ENCODE results near the gene ZNF423.

DNA sequence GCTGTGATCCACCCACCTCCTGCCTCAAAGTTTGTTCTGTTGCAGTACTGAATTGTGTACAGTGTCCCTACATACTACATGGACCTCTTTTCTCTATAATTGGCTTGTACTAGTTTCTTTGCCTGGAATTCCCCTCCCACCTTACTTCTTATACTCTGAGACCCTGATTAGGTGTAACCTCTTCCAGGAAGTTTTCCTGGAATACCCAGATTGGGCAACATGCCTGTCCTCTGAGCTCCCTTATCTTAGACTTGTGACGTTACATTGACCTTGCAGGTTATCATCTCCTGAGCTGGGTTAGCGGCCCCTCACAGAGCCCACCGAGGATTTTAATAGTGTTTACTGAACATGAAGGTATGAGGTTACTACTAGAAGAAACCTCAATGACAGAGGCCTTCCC is 237.0 kb downstream of the ZNF423 start:
- TF ChIP-seq EZH2 (IDR thresholded peaks at IDR 0.05; ENCODE audit: insufficient read depth, poor library complexity, severe bottlenecking), result no peak
- no peak for TF ChIP-seq EZH2phosphoT487 (IDR thresholded peaks at IDR 0.05; ENCODE audit: insufficient read depth, low read depth)

Data from GM23248 (cell line).